OCI-LY3 (cell line): Measurements from ENCODE around the gene RNF123.

ENCODE experiments used
- H2AFZ ChIP-seq: fragments of 200-600, 300-600 bp; shearing (Covaris generic); 2 replicates; pipeline ENCODE4 v1.6.0; 2014; ENCODE audit warnings: antibody characterized with exemption, low read depth, low read length
- H3K27ac ChIP-seq: fragments of 200-600, 300-600 bp; sonication (generic); 2 replicates; pipeline ENCODE4 v1.5.1; 2014; ENCODE audit warnings: mild to moderate bottlenecking, low read length, moderate library complexity, mixed read lengths
- H3K27me3 ChIP-seq: fragments of 200-600, 300-600 bp; sonication (generic); 2 replicates; pipeline ENCODE4 v1.6.1; 2014; ENCODE audit warnings: low read depth, low read length, mixed read lengths
- H3K36me3 ChIP-seq: fragments of 200-600, 300-600 bp; sonication (generic); replicated peaks from 2 replicates; pipeline ENCODE3; 2014; ENCODE audit warnings: low read depth, low read length, mixed read lengths
- H3K4me1 ChIP-seq: fragments of 300-600, 200-600 bp; sonication (generic); 2 replicates; pipeline ENCODE4 v1.6.1; 2014; ENCODE audit warnings: low read length, mixed read lengths
- H3K4me2 ChIP-seq: fragments of 200-600, 300-600 bp; sonication (generic); 2 replicates; pipeline ENCODE4 v1.6.1; 2014; ENCODE audit warnings: low read length, mixed read lengths
- H3K4me3 ChIP-seq: fragments of 300-600, 200-600 bp; sonication (generic); 2 replicates; pipeline ENCODE4 v1.5.1; 2014; ENCODE audit warnings: antibody characterized with exemption, mild to moderate bottlenecking, low read length, moderate library complexity
- H3K79me2 ChIP-seq: fragments of 300-600, 200-600 bp; shearing (Covaris generic); 2 replicates; pipeline ENCODE4 v1.6.1; 2014; ENCODE audit warnings: mild to moderate bottlenecking, low read length, mixed read lengths
- H3K9ac ChIP-seq: fragments of 300-600, 200-600 bp; shearing (Covaris generic); 2 replicates; pipeline ENCODE4 v1.6.0; 2014; ENCODE audit warnings: mild to moderate bottlenecking, low read length, moderate library complexity
- H3K9me3 ChIP-seq: fragments of 200-600, 300-600 bp; shearing (Covaris generic); 2 replicates; pipeline ENCODE4 v1.6.1; 2014; ENCODE audit warnings: low read length, mixed read lengths; ENCODE audit not compliant: insufficient read depth
- H4K20me1 ChIP-seq: fragments of 200-600, 300-600 bp; sonication (generic); 2 replicates; pipeline ENCODE4 v1.6.1; 2016; ENCODE audit warnings: low read length, mixed read lengths; ENCODE audit not compliant: insufficient read depth
- CTCF ChIP-seq: fragments of 200-600, 300-600 bp; sonication (generic); IDR thresholded peaks from 2 replicates; pipeline ENCODE4 v1.5.1; 2014; ENCODE audit warnings: antibody characterized with exemption, low read length, low read depth
- EZH2phosphoT487 ChIP-seq: fragments of 200-600 bp; shearing (Covaris generic); IDR thresholded peaks from 2 replicates; pipeline ENCODE4 v1.6.1; 2018; ENCODE audit warnings: antibody characterized with exemption, mixed run types, low read depth

The RNF123 gene

GRCh38 chr3:49649576-49649975 lies 39.8 kb upstream of the RNF123 start:
- Histone ChIP-seq H3K27ac (no peak overlapping the region), H3K4me3 (no peak overlapping the region), H3K9ac (no peak overlapping the region), H3K36me3 (no peaks in the 10 kb centered on the region), H4K20me1 (no peaks in the 10 kb centered on the region), H3K79me2 (no peaks in the 10 kb centered on the region), H3K27me3 (no peaks in the 10 kb centered on the region), H3K4me2 (no peak overlapping the region), H2AFZ (no peak overlapping the region), H3K4me1 (no peaks in the 10 kb centered on the region), H3K9me3 (no peaks in the 10 kb centered on the region)
- TF ChIP-seq EZH2phosphoT487 (no peak), CTCF (no peak)

GRCh38 chr3:49650177-49650576 lies 39.2 kb upstream of the RNF123 start:
- no peak overlapping the region for H3K4me2 ChIP-seq

GRCh38 chr3:49650637-49651036 lies 38.7 kb upstream of the RNF123 start:
- no peak overlapping the region for H2AFZ ChIP-seq

More at GRCh38 chr3:49650177-49650576, 39.2 kb upstream of the RNF123 start:
- H3K9ac ChIP-seq: no peak overlapping the region
- no peaks in the 10 kb centered on the region for H3K79me2 ChIP-seq
- H3K9me3 ChIP-seq: no peaks in the 10 kb centered on the region
- TF ChIP-seq EZH2phosphoT487: no peak
- no peak for TF ChIP-seq CTCF
- H2AFZ ChIP-seq: no peak overlapping the region
- no peaks in the 10 kb centered on the region for H3K27me3 ChIP-seq
- H3K4me3 ChIP-seq: no peak overlapping the region
- H3K36me3 ChIP-seq: no peaks in the 10 kb centered on the region
- H3K27ac ChIP-seq: no peak overlapping the region
- no peaks in the 10 kb centered on the region for H3K4me1 ChIP-seq
- H4K20me1 ChIP-seq: no peaks in the 10 kb centered on the region

GRCh38 chr3:49652218-49652902 lies 37.0 kb upstream of the RNF123 start:
- Histone ChIP-seq H3K36me3 (no peaks in the 10 kb centered on the region), H3K9ac (no peak overlapping the region), H3K27ac (no peak overlapping the region), H3K79me2 (no peaks in the 10 kb centered on the region), H2AFZ (no peak overlapping the region), H3K9me3 (no peaks in the 10 kb centered on the region), H3K4me1 (no peaks in the 10 kb centered on the region), H3K27me3 (no peaks in the 10 kb centered on the region), H3K4me2 (no peak overlapping the region), H3K4me3 (no peak overlapping the region), H4K20me1 (no peaks in the 10 kb centered on the region)
- no peak for TF ChIP-seq CTCF
- no peak for TF ChIP-seq EZH2phosphoT487

More at GRCh38 chr3:49650637-49651036, 38.7 kb upstream of the RNF123 start:
- no peaks in the 10 kb centered on the region for H3K27me3 ChIP-seq
- H3K27ac ChIP-seq: no peak overlapping the region
- no peaks in the 10 kb centered on the region for H3K36me3 ChIP-seq
- H3K4me1 ChIP-seq: no peaks in the 10 kb centered on the region
- H3K9ac ChIP-seq: no peak overlapping the region
- TF ChIP-seq CTCF: no peak
- no peak for TF ChIP-seq EZH2phosphoT487
- no peaks in the 10 kb centered on the region for H4K20me1 ChIP-seq
- no peak overlapping the region for H3K4me3 ChIP-seq
- H3K9me3 ChIP-seq: no peaks in the 10 kb centered on the region
- H3K4me2 ChIP-seq: no peak overlapping the region
- H3K79me2 ChIP-seq: no peaks in the 10 kb centered on the region
